GM18505 (cell line): ENCODE measurements around the gene SOCS6.
"Not testable (repeated sequence)": the region's sequence is repeated elsewhere in the genome, so short reads cannot be mapped to it uniquely, and the experiment has no call there.

Experiments
- ATAC-seq: cut with Tn5 transposase; IDR thresholded peaks from one replicate; pipeline ENCODE4 v1.9.1; 2021; ENCODE audit not compliant: unreplicated experiment
- POLR2A ChIP-seq: IDR thresholded peaks from 4 replicates; pipeline ENCODE4 v1.6.1; 2011; ENCODE audit warnings: borderline replicate concordance; ENCODE audit not compliant: insufficient read depth, insufficient read length; ENCODE audit errors: extremely low read depth

SOCS6 gene

GRCh38 chr18:70366670-70367069 lies 77.8 kb downstream of the SOCS6 start:
- ATAC-seq: no peak
- TF ChIP-seq POLR2A: no peak

- ATAC-seq: not testable (repeated sequence)
These were observed 78.5 kb downstream of the SOCS6 start for GRCh38 chr18:70367344-70367743.

DNA sequence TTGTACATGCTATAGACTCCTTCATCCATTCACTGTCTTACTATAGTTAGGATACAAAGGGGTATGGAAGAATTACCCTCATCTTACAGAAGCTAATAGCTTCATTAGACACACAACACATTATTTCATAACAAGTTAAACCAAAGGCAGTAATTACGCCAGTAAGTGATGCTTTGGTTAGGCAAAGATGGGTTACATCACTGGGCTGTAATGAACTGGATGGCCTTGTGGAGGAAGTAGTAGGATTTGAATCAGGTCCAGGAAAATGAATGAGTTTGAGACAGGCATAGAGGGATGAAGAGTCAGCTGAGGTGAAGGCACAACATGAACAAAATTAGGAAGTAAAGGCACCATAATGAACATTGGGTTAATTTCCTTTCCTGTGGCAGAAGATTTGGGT lies 80.1 kb downstream of the SOCS6 start:
- no peak for TF ChIP-seq POLR2A
- ATAC-seq: no peak

GRCh38 chr18:70370762-70371733 lies 82.2 kb downstream of the SOCS6 start:
- no peak for ATAC-seq
- no peak for TF ChIP-seq POLR2A

DNA sequence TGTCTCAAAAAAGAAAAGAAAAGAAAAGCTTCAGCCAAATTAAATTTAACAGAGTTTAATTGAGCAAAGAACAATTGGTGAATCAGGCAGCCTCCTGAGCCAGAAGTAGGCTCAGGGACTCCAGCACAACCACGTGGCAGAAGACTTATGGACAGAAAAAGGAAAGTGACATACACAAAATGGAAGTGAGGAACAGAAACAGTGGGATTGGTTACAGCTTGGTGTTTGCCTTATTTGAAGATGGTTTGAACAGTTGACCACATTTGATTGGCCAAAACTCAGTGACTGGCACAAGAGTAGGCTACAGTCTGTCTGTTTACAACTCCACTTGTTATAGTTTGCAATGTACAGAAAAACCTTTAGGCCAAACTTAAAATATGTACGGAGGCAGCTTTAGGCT lies 83.1 kb downstream of the SOCS6 start:
- no peak for TF ChIP-seq POLR2A
- no peak for ATAC-seq

GRCh38 chr18:70372450-70373041 lies 83.7 kb downstream of the SOCS6 start:
- TF ChIP-seq POLR2A: no peak
- ATAC-seq: no peak

DNA sequence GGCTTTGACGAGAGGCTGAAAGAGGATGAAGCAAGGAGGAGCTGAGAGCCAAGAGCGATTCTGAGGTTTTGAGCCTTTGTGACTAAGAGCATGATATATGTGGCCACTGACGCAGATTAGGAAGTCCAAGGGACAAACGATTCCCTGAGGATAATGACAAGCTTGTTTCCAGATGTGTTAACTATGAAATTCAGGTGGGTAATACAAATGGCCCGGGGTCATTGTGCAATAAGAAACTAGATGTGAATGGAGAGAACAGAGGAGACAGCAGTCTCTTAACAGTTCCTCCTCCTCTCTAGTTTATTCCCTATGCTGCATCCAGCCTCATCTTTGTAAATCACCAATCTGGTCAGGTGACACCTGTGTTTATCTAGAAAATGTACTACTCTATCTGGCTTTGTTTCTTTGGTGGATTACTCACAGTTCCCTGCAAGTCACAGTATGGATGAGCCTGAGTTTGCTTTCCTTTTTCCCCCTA lies 84.2 kb downstream of the SOCS6 start:
- no peak for TF ChIP-seq POLR2A
- ATAC-seq: no peak

GRCh38 chr18:70374154-70374553 lies 85.3 kb downstream of the SOCS6 start:
- ATAC-seq: no peak
- no peak for TF ChIP-seq POLR2A

- TF ChIP-seq POLR2A: no peak
These were observed 87.5 kb downstream of the SOCS6 start for GRCh38 chr18:70376137-70376913.

DNA sequence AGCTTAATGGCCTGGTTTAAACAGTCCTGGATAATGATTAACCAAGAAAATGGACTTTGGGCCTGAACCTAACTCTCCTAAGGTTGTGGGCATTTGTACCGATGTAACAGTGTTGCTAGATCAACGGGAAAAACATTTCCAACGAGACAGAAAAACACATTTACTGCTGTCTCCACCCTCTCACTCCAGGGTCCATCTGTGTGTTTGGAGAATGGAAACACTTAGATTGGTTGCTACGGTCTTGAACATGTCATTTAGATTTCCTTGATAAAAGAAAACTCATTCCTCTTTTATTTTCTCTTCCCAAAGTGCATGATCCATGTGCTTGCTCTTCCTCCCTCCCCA lies 88.0 kb downstream of the SOCS6 start:
- ATAC-seq: no peak
- no peak for TF ChIP-seq POLR2A

More at GRCh38 chr18:70376137-70376913, 87.5 kb downstream of the SOCS6 start:
- ATAC-seq: no peak

DNA sequence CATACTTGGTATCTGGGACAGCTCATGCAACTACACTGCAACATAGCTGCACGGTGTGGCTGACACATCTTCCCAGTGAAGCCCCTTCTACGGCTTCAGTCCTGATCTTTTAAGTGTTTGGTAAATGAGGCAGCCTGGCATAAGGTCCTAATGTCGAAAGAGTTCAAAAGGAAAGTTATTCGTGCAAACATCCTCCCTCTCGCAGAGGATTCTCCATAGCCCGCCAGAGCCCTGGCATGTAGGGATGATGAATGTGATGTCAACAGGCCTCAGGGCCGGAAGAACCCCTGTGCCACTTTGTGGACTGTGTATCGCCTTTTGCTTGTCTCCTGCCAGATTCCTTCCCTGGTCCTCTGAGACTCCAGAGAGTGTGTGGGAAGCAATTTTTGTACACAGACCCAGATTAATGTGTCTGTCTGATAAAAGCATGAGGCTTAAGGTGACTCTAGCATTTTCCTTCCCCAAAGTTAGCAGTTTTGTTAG lies 88.5 kb downstream of the SOCS6 start:
- no peak for TF ChIP-seq POLR2A

DNA sequence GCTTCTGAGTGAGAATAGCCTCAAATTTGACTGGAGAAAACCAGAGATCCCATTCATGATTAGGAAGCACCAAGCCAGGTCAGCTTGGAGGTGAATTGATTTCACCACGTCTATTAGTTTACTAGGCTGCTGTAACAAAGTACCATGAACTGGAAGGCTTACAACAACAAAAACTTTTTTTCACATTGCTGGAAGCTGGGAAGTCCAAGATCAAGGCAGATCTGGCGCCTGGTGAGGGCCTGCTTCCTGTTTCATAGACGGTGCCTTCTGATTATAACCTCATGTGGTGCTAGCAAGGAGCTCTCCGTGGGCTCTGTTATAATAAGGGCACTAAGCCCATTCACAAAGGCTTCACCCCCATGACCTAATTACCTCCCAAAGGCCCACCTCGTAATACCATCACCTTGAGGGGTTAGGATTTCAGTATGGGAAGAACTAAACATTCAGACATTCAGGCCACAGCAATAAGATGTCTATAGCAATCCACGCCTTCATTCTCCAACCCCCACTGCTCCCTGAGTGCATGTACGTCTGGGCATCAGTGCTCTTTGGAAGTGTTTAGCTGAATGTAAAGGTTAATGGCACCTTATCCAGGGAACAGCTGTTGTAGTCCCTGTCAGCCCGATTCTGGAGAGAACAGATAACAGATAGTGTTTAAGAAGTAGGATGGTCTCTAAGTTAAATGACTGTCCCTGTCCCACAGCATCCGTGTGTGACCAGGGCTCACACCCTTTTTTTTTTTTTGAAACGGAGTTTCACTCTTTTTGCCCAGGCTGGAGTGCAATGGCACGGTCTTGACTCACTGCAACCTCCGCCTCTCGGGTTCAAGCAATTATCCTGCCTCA lies 89.2 kb downstream of the SOCS6 start:
- ATAC-seq: no peak
- no peak for TF ChIP-seq POLR2A

More for the DNA sequence above, 88.5 kb downstream of the SOCS6 start:
- ATAC-seq: no peak
